ENCODE measurements around the gene ASB15. TPM values are rescaled to one million over a fixed set of nuclear protein-coding genes. Genes with fewer than 3 reads are reported as not detected.

The ASB15 gene
- total and polyA plus RNA-seq, 2 of the 8 experiments (the other 6 are each of a cell fraction or from before 2014, with no cell fraction given) = not detected

DNA sequence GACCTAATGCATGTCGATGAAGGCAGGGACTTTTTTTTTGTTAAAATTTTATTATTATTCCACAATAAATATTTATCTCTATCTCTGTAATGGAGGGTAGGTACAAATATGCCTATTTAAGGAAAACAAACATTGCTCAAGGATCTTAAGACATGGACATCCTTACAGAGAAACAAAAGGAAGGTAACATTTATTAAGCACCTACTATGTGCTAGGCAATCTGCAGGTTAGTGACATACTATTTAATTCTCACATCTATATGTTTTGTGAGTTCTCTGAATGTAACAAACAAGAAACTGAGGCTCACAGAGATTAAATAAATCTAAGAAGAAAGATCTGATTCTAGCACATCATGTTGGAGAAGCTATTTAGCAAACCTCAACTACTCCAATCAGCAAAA is 86.1 kb downstream of the ASB15 start:
- no peak overlapping the region for H3K18ac ChIP-seq (ENCODE audit: extremely low read depth, low read length)
- no peak overlapping the region for H2AK5ac ChIP-seq (ENCODE audit: low read depth, low read length)
- peaks cover 0 to 3% (median 1%) of the 10 kb centered on the region in 4 experiments; a peak in 3 of 7 replicates for H3K4me1 ChIP-seq (replicated peaks in 1 of 4; ENCODE audit: control insufficient read depth in 3 of 4, insufficient read depth in 4 of 4, low read length in 3 of 4)
- peaks cover 0 to 2% of the 10 kb centered on the region in 2 experiments for H4K20me1 ChIP-seq (replicated peaks in 1 of 2; ENCODE audit: control insufficient read depth in 1 of 2, insufficient read depth in 2 of 2, low read length in 2 of 2)
- H3K23ac ChIP-seq (ENCODE audit: insufficient read length) = no peak overlapping the region
- H2BK120ac ChIP-seq (replicated peaks; ENCODE audit: low read depth, low read length) = no peak overlapping the region
- H3K23me2 ChIP-seq (ENCODE audit: low read depth, low read length) = no peaks in the 10 kb centered on the region
- POLR2A ChIA-PET (ENCODE audit: partially characterized antibody) = no interaction called here
- FAIRE-seq = no peak
- 100% methylated on average over 1 of the region's 1 CpG; no CpG with 5 or more reads in 1 of the 2 experiments for WGBS, 2 experiments (ENCODE audit: extremely low coverage in 1 of 2, insufficient coverage in 1 of 2, insufficient read length in 1 of 2, insufficient replicate concordance in 2 of 2, low coverage in 1 of 2, low lambda C conversion rate in 2 of 2, missing lambda C conversion rate in 1 of 2)
- no peak overlapping the region for H3K56ac ChIP-seq (replicated peaks; ENCODE audit: insufficient read length, low read depth, low read length)
- no peaks in the 10 kb centered on the region for H3K79me2 ChIP-seq (ENCODE audit: control insufficient read depth in 1 of 2, insufficient read depth in 2 of 2, low read length in 2 of 2)
- H3K4me2 ChIP-seq (ENCODE audit: insufficient read depth in 1 of 2, low read depth in 2 of 2, low read length in 2 of 2) = no peak overlapping the region
- no peak overlapping the region for H4K5ac ChIP-seq (ENCODE audit: insufficient read length, low read depth, low read length)
- H3K9me3 ChIP-seq (ENCODE audit: insufficient read depth in 2 of 2, low read depth in 1 of 2, low read length in 1 of 2) = no peaks in the 10 kb centered on the region
- peaks cover 0 to 60% (median 9%) of the 10 kb centered on the region in 4 experiments; a peak in 4 of 8 replicates for H3K36me3 ChIP-seq (ENCODE audit: control insufficient read depth in 2 of 4, insufficient read depth in 4 of 4, low read length in 3 of 4)
- H3K4me3 ChIP-seq (ENCODE audit: extremely low read depth in 1 of 4, insufficient read depth in 2 of 4, low read depth in 3 of 4, low read length in 4 of 4) = no peak overlapping the region
- H3K27ac ChIP-seq (ENCODE audit: low read depth, low read length) = no peak overlapping the region
- DNase-seq (ENCODE audit: low read depth in 1 of 2, low spot score in 2 of 2) = no peak
- no peak overlapping the region for H4K91ac ChIP-seq (replicated peaks; ENCODE audit: insufficient read length, low read length)
- H3K4ac ChIP-seq (replicated peaks; ENCODE audit: insufficient read length, low read depth, low read length) = no peak overlapping the region
- no peak overlapping the region for H2BK12ac ChIP-seq (ENCODE audit: low read depth, low read length)
- no peaks in the 10 kb centered on the region for H3K79me1 ChIP-seq (ENCODE audit: low read depth, low read length)
- TF ChIP-seq SUZ12 (IDR thresholded peaks at IDR 0.05; ENCODE audit: low read length) (no peak), NANOG (IDR thresholded peaks at IDR 0.05; ENCODE audit: insufficient read depth, low read depth, low read length, poor library complexity, severe bottlenecking) (no peak), CTBP2 (IDR thresholded peaks at IDR 0.05; ENCODE audit: borderline replicate concordance, insufficient read depth, insufficient read length, low read length) (no peak), POLR2A (IDR thresholded peaks at IDR 0.05; ENCODE audit: control extremely low read depth in 1 of 2, low read depth in 2 of 2, low read length in 2 of 2) (no peak), ASH2L (IDR thresholded peaks at IDR 0.05; ENCODE audit: low read length) (no peak), FOSL1 (IDR thresholded peaks at IDR 0.05; ENCODE audit: insufficient read depth, low read depth, low read length) (no peak), POU5F1 (IDR thresholded peaks at IDR 0.05; ENCODE audit: low read depth, low read length) (no peak), RNF2 (IDR thresholded peaks at IDR 0.05; ENCODE audit: borderline replicate concordance, low read depth, low read length, missing control alignments, poor library complexity, severe bottlenecking) (no peak)
- TF ChIP-seq, protein P1, sequence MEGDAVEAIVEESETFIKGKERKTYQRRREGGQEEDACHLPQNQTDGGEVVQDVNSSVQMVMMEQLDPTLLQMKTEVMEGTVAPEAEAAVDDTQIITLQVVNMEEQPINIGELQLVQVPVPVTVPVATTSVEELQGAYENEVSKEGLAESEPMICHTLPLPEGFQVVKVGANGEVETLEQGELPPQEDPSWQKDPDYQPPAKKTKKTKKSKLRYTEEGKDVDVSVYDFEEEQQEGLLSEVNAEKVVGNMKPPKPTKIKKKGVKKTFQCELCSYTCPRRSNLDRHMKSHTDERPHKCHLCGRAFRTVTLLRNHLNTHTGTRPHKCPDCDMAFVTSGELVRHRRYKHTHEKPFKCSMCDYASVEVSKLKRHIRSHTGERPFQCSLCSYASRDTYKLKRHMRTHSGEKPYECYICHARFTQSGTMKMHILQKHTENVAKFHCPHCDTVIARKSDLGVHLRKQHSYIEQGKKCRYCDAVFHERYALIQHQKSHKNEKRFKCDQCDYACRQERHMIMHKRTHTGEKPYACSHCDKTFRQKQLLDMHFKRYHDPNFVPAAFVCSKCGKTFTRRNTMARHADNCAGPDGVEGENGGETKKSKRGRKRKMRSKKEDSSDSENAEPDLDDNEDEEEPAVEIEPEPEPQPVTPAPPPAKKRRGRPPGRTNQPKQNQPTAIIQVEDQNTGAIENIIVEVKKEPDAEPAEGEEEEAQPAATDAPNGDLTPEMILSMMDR (IDR thresholded peaks at IDR 0.05; ENCODE audit: control extremely low read depth in 1 of 3, insufficient read depth in 1 of 3, low read depth in 1 of 3, low read length in 3 of 3) = no peak
- no peak overlapping the region for H4K8ac ChIP-seq (ENCODE audit: extremely low read depth, insufficient read depth, low read length)
- no peaks in the 10 kb centered on the region for H3K27me3 ChIP-seq (replicated peaks in 1 of 4; ENCODE audit: control insufficient read depth in 3 of 4, extremely low read depth in 1 of 4, insufficient read depth in 3 of 4, low read length in 3 of 4)
- H3K14ac ChIP-seq (ENCODE audit: insufficient read length) = no peak overlapping the region
- H2BK20ac ChIP-seq (ENCODE audit: low read length) = no peak overlapping the region
- CTCF ChIA-PET (ENCODE audit: partially characterized antibody) = interaction anchor here (1.2 to 2.9 kb wide), 2 partner anchors 13 to 51 kb away, joined by 3 to 10 read pairs; no protein-coding TSS in a partner anchor
- no peak overlapping the region for H2BK5ac ChIP-seq (ENCODE audit: low read depth, low read length)
- no peak overlapping the region for H3K9ac ChIP-seq (replicated peaks in 1 of 4; ENCODE audit: extremely low read depth in 1 of 4, low read depth in 3 of 4, low read length in 3 of 4)
- no peak overlapping the region for H2AFZ ChIP-seq (ENCODE audit: low read length)
- H2BK15ac ChIP-seq (ENCODE audit: low read length) = no peak overlapping the region
